ENCODE results near the gene IRF3. TPM values are rescaled to one million over a fixed set of nuclear protein-coding genes. Genes with fewer than 3 reads are reported as not detected.
A peak's percentile ranks its signal among the peaks of the same experiment; 100 is the strongest.

IRF3 gene
- total and polyA plus RNA-seq, 7 donors = 28.2 to 125 (median 50.9) TPM

- no peak overlapping the region for H3K4me3 ChIP-seq
- intact Hi-C loops (cut with DNase I) = no loop called here
- TF ChIP-seq CTCF (IDR thresholded peaks at IDR 0.05) (no peak), EP300 (IDR thresholded peaks at IDR 0.05) (no peak), POLR2AphosphoS5 (IDR thresholded peaks at IDR 0.05) (no peak), POLR2A (IDR thresholded peaks at IDR 0.05) (no peak)
- DNase-seq = no peak
- peaks cover 0 to 31% (median 26%) of the 10 kb centered on the region in 4 donors for H3K4me1 ChIP-seq
- H3K27ac ChIP-seq = peak overlapping the region in 3 of 4 donors; percentile 0 to 38 (median 21)
- H3K27me3 ChIP-seq = peaks cover 4 to 35% (median 31%) of the 10 kb centered on the region in 3 donors
- H3K36me3 ChIP-seq = peaks cover 15 to 54% (median 44%) of the 10 kb centered on the region in 4 donors
- 76 to 81% methylated on average over 26 of the region's 26 CpGs for WGBS, 2 donors
- H3K9me3 ChIP-seq = no peaks in the 10 kb centered on the region
Measured at GRCh38 chr19:49687566-49688316, 22.1 kb upstream of the IRF3 start.

- no peak overlapping the region for H3K4me3 ChIP-seq
- H3K9me3 ChIP-seq = no peaks in the 10 kb centered on the region
- no peak for DNase-seq
- peaks cover 15 to 60% (median 48%) of the 10 kb centered on the region in 4 donors for H3K36me3 ChIP-seq
- 76 to 78% methylated on average over 12 of the region's 12 CpGs for WGBS, 2 donors
- no peak for TF ChIP-seq POLR2AphosphoS5 (IDR thresholded peaks at IDR 0.05)
- TF ChIP-seq CTCF (IDR thresholded peaks at IDR 0.05) = no peak
- no peak for TF ChIP-seq POLR2A (IDR thresholded peaks at IDR 0.05)
- no peak for TF ChIP-seq EP300 (IDR thresholded peaks at IDR 0.05)
- no peak overlapping the region for H3K27ac ChIP-seq
- intact Hi-C loops (cut with DNase I) = no loop called here
- peaks cover 0 to 31% (median 26%) of the 10 kb centered on the region in 4 donors for H3K4me1 ChIP-seq
- H3K27me3 ChIP-seq = peaks cover 4 to 35% (median 31%) of the 10 kb centered on the region in 3 donors
Measured at GRCh38 chr19:49687150-49687549, 21.5 kb upstream of the IRF3 start.

GRCh38 chr19:49686503-49687088 lies 20.9 kb upstream of the IRF3 start:
- peaks cover 20 to 66% (median 53%) of the 10 kb centered on the region in 4 donors for H3K36me3 ChIP-seq
- H3K27me3 ChIP-seq = peaks cover 4 to 30% (median 25%) of the 10 kb centered on the region in 3 donors
- 90 to 93% methylated on average over 27 of the region's 27 CpGs for WGBS, 2 donors
- intact Hi-C loops (cut with DNase I) = no loop called here
- no peak overlapping the region for H3K27ac ChIP-seq
- no peak overlapping the region for H3K4me3 ChIP-seq
- peaks cover 0 to 28% (median 27%) of the 10 kb centered on the region in 4 donors for H3K4me1 ChIP-seq
- H3K9me3 ChIP-seq = no peaks in the 10 kb centered on the region
- no peak for TF ChIP-seq POLR2A (IDR thresholded peaks at IDR 0.05)
- TF ChIP-seq POLR2AphosphoS5 (IDR thresholded peaks at IDR 0.05) = no peak
- no peak for TF ChIP-seq CTCF (IDR thresholded peaks at IDR 0.05)
- no peak for TF ChIP-seq EP300 (IDR thresholded peaks at IDR 0.05)
- DNase-seq = no peak

GRCh38 chr19:49685845-49686332 lies 20.2 kb upstream of the IRF3 start:
- H3K4me3 ChIP-seq = no peak overlapping the region
- H3K4me1 ChIP-seq = peaks cover 0 to 28% (median 25%) of the 10 kb centered on the region in 4 donors
- 83 to 84% methylated on average over 23 of the region's 23 CpGs for WGBS, 2 donors
- peaks cover 20 to 73% (median 54%) of the 10 kb centered on the region in 4 donors for H3K36me3 ChIP-seq
- H3K27ac ChIP-seq = no peak overlapping the region
- intact Hi-C loops (cut with DNase I) = no loop called here
- TF ChIP-seq EP300 (IDR thresholded peaks at IDR 0.05) (no peak), POLR2AphosphoS5 (IDR thresholded peaks at IDR 0.05) (no peak), POLR2A (IDR thresholded peaks at IDR 0.05) (no peak), CTCF (IDR thresholded peaks at IDR 0.05) (no peak)
- no peak for DNase-seq
- H3K27me3 ChIP-seq = peaks cover 0 to 23% (median 19%) of the 10 kb centered on the region in 3 donors
- H3K9me3 ChIP-seq = no peaks in the 10 kb centered on the region

Measured in sigmoid colon (tissue), 7 donors.